HL-60 (cell line): ENCODE data around the gene DOK5.

ENCODE experiments used
- DNase-seq, 2 experiments: peaks; one replicate each; pipeline ENCODE4 v3.0.0-alpha.2; 2010 to 2020; ENCODE audit warnings: low read depth in 1 of 2, low spot score in 1 of 2
- H3K27ac ChIP-seq: fragments of 250-450 bp; sonication (Bioruptor Pico); replicated peaks from 2 replicates; pipeline ENCODE4 v1.5.1; 2020; ENCODE audit warnings: mild to moderate bottlenecking, moderate library complexity
- H3K27me3 ChIP-seq: fragments of 250-450 bp; sonication (Bioruptor Pico); 2 replicates; pipeline ENCODE4 v1.5.1; 2021; ENCODE audit warnings: mild to moderate bottlenecking, moderate library complexity; ENCODE audit not compliant: insufficient read depth, poor library complexity, severe bottlenecking
- H3K4me3 ChIP-seq: replicated peaks from 2 replicates; pipeline ENCODE4 v1.5.1; 2011; ENCODE audit warnings: mild to moderate bottlenecking, control low read depth, low read length; ENCODE audit not compliant: insufficient read depth
- CTCF ChIP-seq: IDR thresholded peaks from one replicate; pipeline ENCODE4 v1.5.1; 2011; ENCODE audit warnings: low read length, control low read depth, inconsistent platforms; ENCODE audit not compliant: insufficient read depth
- GABPA ChIP-seq: IDR thresholded peaks from 2 replicates; pipeline ENCODE4 v1.6.1; 2012; ENCODE audit warnings: low read depth
- POLR2AphosphoS5 ChIP-seq: IDR thresholded peaks from 2 replicates; pipeline ENCODE4 v1.6.1; 2012; ENCODE audit warnings: low read depth
- SPI1 ChIP-seq: IDR thresholded peaks from 2 replicates; pipeline ENCODE4 v1.6.1; 2012; ENCODE audit warnings: low read depth, mild to moderate bottlenecking, borderline replicate concordance
- TF ChIP-seq, protein P1 (sequence below): IDR thresholded peaks from 2 replicates; pipeline ENCODE4 v1.6.1; 2012; ENCODE audit warnings: low read depth; ENCODE audit not compliant: insufficient replicate concordance

The DOK5 gene

DNA sequence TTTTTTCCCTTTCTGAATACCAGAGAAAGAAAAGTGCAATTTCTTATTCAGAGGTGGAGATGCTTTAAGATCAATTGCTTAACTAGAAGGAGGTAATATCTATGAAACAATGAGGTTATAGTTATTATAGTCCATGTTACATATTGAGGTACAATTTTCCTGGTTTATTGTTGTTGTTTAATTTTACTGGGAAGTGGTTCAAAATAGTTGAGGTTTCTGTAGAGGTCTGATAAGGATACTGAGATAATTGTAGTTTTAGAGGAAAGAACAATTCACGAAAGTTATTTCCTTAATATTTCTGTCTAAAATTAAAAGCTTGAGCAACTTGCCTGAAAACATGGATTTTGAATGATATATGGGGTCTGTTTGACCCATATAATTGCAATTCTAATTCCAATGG, 51.4 kb downstream of the DOK5 start:
- H3K27me3 ChIP-seq, result no peaks in the 10 kb centered on the region
- no peak for DNase-seq
- TF ChIP-seq SPI1 (no peak), GABPA (no peak)
- TF ChIP-seq, protein P1, sequence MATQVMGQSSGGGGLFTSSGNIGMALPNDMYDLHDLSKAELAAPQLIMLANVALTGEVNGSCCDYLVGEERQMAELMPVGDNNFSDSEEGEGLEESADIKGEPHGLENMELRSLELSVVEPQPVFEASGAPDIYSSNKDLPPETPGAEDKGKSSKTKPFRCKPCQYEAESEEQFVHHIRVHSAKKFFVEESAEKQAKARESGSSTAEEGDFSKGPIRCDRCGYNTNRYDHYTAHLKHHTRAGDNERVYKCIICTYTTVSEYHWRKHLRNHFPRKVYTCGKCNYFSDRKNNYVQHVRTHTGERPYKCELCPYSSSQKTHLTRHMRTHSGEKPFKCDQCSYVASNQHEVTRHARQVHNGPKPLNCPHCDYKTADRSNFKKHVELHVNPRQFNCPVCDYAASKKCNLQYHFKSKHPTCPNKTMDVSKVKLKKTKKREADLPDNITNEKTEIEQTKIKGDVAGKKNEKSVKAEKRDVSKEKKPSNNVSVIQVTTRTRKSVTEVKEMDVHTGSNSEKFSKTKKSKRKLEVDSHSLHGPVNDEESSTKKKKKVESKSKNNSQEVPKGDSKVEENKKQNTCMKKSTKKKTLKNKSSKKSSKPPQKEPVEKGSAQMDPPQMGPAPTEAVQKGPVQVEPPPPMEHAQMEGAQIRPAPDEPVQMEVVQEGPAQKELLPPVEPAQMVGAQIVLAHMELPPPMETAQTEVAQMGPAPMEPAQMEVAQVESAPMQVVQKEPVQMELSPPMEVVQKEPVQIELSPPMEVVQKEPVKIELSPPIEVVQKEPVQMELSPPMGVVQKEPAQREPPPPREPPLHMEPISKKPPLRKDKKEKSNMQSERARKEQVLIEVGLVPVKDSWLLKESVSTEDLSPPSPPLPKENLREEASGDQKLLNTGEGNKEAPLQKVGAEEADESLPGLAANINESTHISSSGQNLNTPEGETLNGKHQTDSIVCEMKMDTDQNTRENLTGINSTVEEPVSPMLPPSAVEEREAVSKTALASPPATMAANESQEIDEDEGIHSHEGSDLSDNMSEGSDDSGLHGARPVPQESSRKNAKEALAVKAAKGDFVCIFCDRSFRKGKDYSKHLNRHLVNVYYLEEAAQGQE, result no peak
- H3K27ac ChIP-seq, result no peak overlapping the region
- no peak overlapping the region for H3K4me3 ChIP-seq

- no peak overlapping the region for H3K27ac ChIP-seq
- TF ChIP-seq CTCF (no peak), GABPA (no peak), POLR2AphosphoS5 (no peak), SPI1 (no peak)
- TF ChIP-seq, protein P1, result no peak
- H3K27me3 ChIP-seq, result no peaks in the 10 kb centered on the region
- no peak for DNase-seq
- H3K4me3 ChIP-seq, result no peak overlapping the region
Observed at GRCh38 chr20:54532573-54532972, 57.2 kb downstream of the DOK5 start.

DNA sequence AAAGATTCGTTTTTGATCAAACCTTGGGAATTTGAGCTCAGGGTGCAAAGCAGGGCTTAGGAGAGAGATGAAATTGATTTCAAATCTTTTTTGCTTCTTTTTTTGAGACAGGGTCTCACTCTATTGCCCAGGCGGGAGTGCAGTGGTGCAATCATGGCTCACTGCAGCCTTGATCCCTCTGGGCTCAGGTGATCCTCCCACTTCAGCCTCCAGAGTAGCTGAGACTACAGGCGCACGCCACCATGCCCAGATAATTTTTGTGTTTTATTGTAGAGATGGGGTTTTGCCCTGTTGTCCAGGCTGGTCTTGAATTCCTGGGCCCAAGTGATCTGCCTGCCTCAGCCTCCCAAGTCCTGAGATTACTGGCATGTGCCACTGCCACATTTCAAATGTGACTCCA, 58.7 kb downstream of the DOK5 start:
- H3K27me3 ChIP-seq, result no peaks in the 10 kb centered on the region
- DNase-seq, result no peak
- no peak overlapping the region for H3K27ac ChIP-seq
- no peak overlapping the region for H3K4me3 ChIP-seq
- TF ChIP-seq, protein P1, result no peak
- TF ChIP-seq GABPA (no peak), POLR2AphosphoS5 (no peak), SPI1 (no peak), CTCF (no peak)
